Measurements from ENCODE around the gene OCA2. TPM values are rescaled to one million over a fixed set of nuclear protein-coding genes. Genes with fewer than 3 reads are reported as not detected.

Gene OCA2
- total RNA-seq, 2 experiments from 2014 or later, result not detected

- POLR2A ChIA-PET, result no interaction called here
- H3K36me3 Mint-ChIP-seq, result no peaks in the 10 kb centered on the region
- no peak overlapping the region for H3K27ac Mint-ChIP-seq
- no peak overlapping the region for H3K4me3 Mint-ChIP-seq
- DNase-seq, result no peak
- no peaks in the 10 kb centered on the region for H3K4me1 Mint-ChIP-seq
- peaks cover 12% of the 10 kb centered on the region for H3K9me3 Mint-ChIP-seq
- no peak for ATAC-seq (ENCODE audit: low read depth)
- no peaks in the 10 kb centered on the region for H3K27me3 Mint-ChIP-seq
Measured at GRCh38 chr15:27817258-27817657, 281.9 kb downstream of the OCA2 start.

GRCh38 chr15:27816790-27817189 lies 282.3 kb downstream of the OCA2 start:
- Mint-ChIP-seq H3K27ac (no peak overlapping the region), H3K4me1 (no peaks in the 10 kb centered on the region), H3K4me3 (no peak overlapping the region), H3K27me3 (no peaks in the 10 kb centered on the region), H3K36me3 (no peaks in the 10 kb centered on the region), H3K9me3 (peaks cover 12% of the 10 kb centered on the region)
- POLR2A ChIA-PET, result no interaction called here
- ATAC-seq (ENCODE audit: low read depth) (no peak), DNase-seq (no peak)

DNA sequence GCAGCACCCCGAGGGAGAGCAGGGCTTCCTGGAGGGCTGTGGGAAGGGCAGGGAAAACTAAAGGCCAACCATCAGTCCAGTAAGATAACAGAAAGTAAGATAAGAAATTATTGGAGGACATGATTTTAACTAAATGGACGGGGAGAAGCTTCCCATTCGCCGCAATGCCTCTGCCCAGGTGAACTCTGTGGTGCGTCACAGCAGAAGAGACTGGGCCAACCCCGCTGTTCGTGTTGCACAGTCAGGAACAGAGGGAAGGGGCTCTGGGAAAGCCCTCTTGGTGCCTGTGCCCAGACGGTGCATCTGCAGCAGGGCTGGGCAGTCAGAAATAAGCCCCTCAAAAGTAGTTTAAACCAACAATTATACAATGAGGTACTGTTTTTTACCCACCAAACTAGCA lies 284.1 kb downstream of the OCA2 start:
- Mint-ChIP-seq H3K4me3 (no peak overlapping the region), H3K9me3 (peaks cover 14% of the 10 kb centered on the region), H3K4me1 (no peaks in the 10 kb centered on the region), H3K27me3 (no peaks in the 10 kb centered on the region), H3K36me3 (no peaks in the 10 kb centered on the region), H3K27ac (no peak overlapping the region)
- ATAC-seq (ENCODE audit: low read depth) (no peak), DNase-seq (no peak)
- POLR2A ChIA-PET, result no interaction called here

DNA sequence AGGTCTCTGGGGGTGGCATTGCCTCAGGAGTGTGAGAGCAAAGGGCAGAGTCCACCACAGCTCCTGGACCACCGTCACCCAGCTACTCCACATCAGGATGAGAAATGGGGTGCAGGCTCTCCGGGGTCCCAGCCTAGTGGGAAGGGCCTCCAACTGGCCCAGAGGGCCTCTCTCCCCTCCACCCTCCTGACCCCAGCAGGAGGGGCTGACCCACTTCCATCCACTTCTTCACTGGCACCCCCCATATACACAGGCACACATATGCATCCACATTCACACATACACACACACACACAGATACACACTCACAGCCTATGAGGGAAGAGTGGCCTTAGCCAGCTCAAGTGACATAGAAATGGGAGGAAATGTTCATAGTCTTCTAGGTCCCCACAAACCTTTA lies 286.0 kb downstream of the OCA2 start:
- no peak overlapping the region for H3K27ac Mint-ChIP-seq
- no peak overlapping the region for H3K4me3 Mint-ChIP-seq
- POLR2A ChIA-PET, result no interaction called here
- peaks cover 11% of the 10 kb centered on the region for H3K9me3 Mint-ChIP-seq
- H3K36me3 Mint-ChIP-seq, result no peaks in the 10 kb centered on the region
- DNase-seq, result no peak
- no peak for ATAC-seq (ENCODE audit: low read depth)
- H3K27me3 Mint-ChIP-seq, result no peaks in the 10 kb centered on the region
- H3K4me1 Mint-ChIP-seq, result no peaks in the 10 kb centered on the region

GRCh38 chr15:27808182-27808581 lies 290.9 kb downstream of the OCA2 start:
- POLR2A ChIA-PET, result no interaction called here
- ATAC-seq (ENCODE audit: low read depth) (no peak), DNase-seq (no peak)
- Mint-ChIP-seq H3K4me3 (no peak overlapping the region), H3K36me3 (no peaks in the 10 kb centered on the region), H3K4me1 (no peaks in the 10 kb centered on the region), H3K9me3 (peaks cover 9% of the 10 kb centered on the region), H3K27me3 (no peaks in the 10 kb centered on the region), H3K27ac (no peak overlapping the region)

- DNase-seq, result no peak
- Mint-ChIP-seq H3K27me3 (no peaks in the 10 kb centered on the region), H3K9me3 (peaks cover 11% of the 10 kb centered on the region), H3K36me3 (no peaks in the 10 kb centered on the region), H3K27ac (no peak overlapping the region), H3K4me3 (no peak overlapping the region), H3K4me1 (no peaks in the 10 kb centered on the region)
- ATAC-seq (ENCODE audit: low read depth), result no peak
- POLR2A ChIA-PET, result no interaction called here
Measured at GRCh38 chr15:27807335-27807734, 291.8 kb downstream of the OCA2 start.

DNA sequence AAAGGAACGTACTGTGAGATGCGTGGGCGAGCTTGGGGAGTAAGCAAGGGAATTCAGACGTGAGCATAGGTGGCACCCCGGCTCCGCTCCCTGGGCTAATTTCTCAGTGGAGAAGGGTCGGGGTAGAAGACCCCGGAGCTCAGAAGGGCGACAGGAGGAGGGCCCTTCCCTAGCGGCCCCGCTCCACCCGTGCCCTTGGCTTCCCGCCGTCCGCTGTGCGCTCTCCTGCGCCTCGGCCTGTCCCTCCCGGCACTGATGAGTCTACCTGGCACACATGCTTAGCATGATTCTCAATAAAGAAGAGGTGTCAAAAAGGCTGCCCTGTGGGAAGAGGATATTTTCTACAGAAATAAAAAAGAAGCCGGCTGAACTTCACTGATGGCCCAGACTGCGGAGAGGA lies 292.7 kb downstream of the OCA2 start:
- POLR2A ChIA-PET, result no interaction called here
- Mint-ChIP-seq H3K27ac (no peak overlapping the region), H3K9me3 (peaks cover 11% of the 10 kb centered on the region), H3K36me3 (no peaks in the 10 kb centered on the region), H3K4me1 (no peaks in the 10 kb centered on the region), H3K27me3 (no peaks in the 10 kb centered on the region), H3K4me3 (no peak overlapping the region)
- no peak for ATAC-seq (ENCODE audit: low read depth)
- no peak for DNase-seq

DNA sequence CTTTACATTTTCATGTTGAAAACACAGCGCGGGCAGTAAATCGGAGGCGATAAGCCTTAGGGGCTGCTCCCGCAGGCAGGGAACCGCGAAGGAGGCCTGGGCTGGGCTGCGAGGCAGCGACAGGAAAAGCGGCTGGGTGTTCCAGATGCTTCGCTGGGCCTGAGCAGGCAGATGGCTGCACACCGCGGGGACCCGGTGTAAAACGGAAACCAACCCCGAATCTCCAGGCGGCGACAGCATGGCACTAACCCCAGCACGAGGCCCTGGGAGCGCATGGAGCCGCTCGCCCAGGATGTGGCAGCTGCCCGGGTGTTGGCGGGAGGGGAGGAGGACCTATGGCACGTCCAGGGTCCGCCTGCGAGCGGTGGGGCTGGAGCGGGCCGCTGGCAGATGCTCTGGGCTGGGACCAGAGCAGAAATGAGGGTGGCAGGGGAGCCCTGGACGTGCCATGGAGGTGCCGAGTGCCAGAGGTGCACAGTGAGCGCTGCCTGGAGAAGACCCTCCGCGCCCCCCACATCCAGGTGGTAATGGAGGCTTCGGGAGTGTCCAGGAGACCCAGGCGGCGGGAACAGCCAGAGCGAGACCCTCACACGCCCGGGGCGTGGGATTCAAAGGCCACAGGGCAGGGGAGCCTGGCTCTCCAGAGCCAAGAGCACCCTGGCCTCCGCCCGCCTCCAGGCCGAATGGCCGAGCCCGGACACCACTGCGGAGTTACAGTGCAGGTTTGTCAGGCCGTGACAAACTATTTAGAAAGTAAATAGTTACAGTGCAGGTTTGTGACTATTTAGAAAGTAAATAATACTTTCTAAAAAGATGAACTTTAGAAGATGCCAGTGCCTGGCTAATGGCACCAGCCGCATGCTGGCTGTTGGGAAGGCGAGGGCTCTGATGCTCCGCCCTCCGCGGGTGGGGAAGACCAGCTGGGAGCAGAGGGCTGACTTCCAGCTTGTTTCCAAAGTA lies 293.6 kb downstream of the OCA2 start:
- POLR2A ChIA-PET, result no interaction called here
- ATAC-seq (ENCODE audit: low read depth), result no peak
- no peak for DNase-seq
- Mint-ChIP-seq H3K27me3 (no peaks in the 10 kb centered on the region), H3K27ac (no peak overlapping the region), H3K36me3 (no peaks in the 10 kb centered on the region), H3K4me1 (no peaks in the 10 kb centered on the region), H3K4me3 (no peak overlapping the region), H3K9me3 (peaks cover 11% of the 10 kb centered on the region)

DNA sequence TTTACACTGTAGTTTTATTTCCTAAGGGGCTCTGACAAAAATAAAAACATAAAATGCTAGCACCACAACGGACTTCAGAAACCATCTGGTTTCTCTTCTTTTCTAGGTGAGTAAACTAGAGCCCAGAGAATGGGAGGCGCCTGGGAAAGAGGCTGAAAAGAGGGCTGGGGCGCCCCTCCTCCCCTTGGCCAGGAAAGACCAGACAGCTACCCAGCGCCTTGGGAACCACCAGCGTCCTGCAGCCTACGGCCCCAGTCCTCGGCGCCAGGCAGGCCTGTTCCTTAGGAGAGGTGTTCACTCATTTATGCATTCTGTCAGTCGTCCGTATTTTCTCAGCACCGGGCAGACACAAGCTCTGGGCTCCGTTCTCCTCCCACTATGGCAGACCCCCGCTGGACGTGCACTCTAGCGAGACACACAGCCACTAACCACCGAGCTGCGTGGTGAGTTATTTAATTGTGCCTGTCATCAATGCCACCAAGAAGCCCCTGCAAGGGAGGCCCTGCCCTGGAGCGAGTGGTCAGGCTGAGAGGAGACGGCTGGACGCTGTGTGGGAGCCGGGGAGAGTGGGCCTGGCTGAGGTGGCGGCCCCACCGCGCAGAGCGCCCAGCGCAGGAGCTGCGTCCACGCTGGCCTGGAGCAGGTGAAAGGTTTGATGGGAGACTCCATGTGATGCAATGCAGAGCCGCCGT lies 294.4 kb downstream of the OCA2 start:
- H3K27me3 Mint-ChIP-seq, result no peaks in the 10 kb centered on the region
- H3K4me1 Mint-ChIP-seq, result no peaks in the 10 kb centered on the region
- no peak overlapping the region for H3K27ac Mint-ChIP-seq
- ATAC-seq (ENCODE audit: low read depth) (no peak), DNase-seq (no peak)
- POLR2A ChIA-PET, result no interaction called here
- H3K36me3 Mint-ChIP-seq, result no peaks in the 10 kb centered on the region
- H3K4me3 Mint-ChIP-seq, result no peak overlapping the region
- peaks cover 7% of the 10 kb centered on the region for H3K9me3 Mint-ChIP-seq

GRCh38 chr15:27798807-27799206 lies 300.3 kb downstream of the OCA2 start:
- Mint-ChIP-seq H3K36me3 (no peaks in the 10 kb centered on the region), H3K27ac (no peak overlapping the region), H3K4me3 (no peak overlapping the region), H3K4me1 (no peaks in the 10 kb centered on the region), H3K9me3 (peaks cover 2% of the 10 kb centered on the region), H3K27me3 (no peaks in the 10 kb centered on the region)
- ATAC-seq (ENCODE audit: low read depth) (no peak), DNase-seq (no peak)
- POLR2A ChIA-PET, result no interaction called here

DNA sequence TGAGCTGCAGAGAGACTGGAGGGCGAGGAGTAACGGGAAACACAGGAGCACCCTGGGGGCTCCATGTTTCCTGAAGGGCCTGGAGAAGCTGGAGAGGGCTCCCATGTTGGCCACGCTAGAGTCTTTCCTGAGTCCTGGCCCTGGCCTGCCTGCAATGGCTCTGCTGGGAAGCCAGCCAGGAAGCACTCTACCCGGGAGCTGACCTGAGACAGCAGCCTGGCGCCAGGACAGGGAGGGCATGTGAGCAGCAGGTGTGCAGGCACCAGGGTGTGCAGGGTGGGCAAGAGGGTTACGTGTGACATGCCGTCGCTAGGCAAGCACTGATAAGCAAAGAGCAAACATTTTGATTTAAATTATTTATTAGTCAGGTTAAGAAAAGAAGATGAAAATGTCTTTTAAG lies 301.4 kb downstream of the OCA2 start:
- DNase-seq, result no peak
- Mint-ChIP-seq H3K9me3 (peaks cover under 1% of the 10 kb centered on the region), H3K27ac (no peak overlapping the region), H3K36me3 (no peaks in the 10 kb centered on the region), H3K27me3 (no peaks in the 10 kb centered on the region), H3K4me1 (no peaks in the 10 kb centered on the region), H3K4me3 (no peak overlapping the region)
- POLR2A ChIA-PET, result interaction anchor here (0.5 kb wide), 1 partner anchor 1062 kb away, joined by 3 read pairs; no protein-coding TSS in a partner anchor
- no peak for ATAC-seq (ENCODE audit: low read depth)

- POLR2A ChIA-PET, result no interaction called here
- no peak for ATAC-seq (ENCODE audit: low read depth)
- H3K4me3 Mint-ChIP-seq, result no peak overlapping the region
Measured at GRCh38 chr15:27796405-27797320, 302.5 kb downstream of the OCA2 start.

GRCh38 chr15:27792756-27793264 lies 306.3 kb downstream of the OCA2 start:
- no peak overlapping the region for H3K4me3 Mint-ChIP-seq
- H3K27me3 Mint-ChIP-seq, result no peaks in the 10 kb centered on the region
- POLR2A ChIA-PET, result no interaction called here
- H3K36me3 Mint-ChIP-seq, result no peaks in the 10 kb centered on the region
- no peaks in the 10 kb centered on the region for H3K4me1 Mint-ChIP-seq
- no peak overlapping the region for H3K27ac Mint-ChIP-seq
- DNase-seq, result no peak
- no peaks in the 10 kb centered on the region for H3K9me3 Mint-ChIP-seq
- no peak for ATAC-seq (ENCODE audit: low read depth)

More at GRCh38 chr15:27796405-27797320, 302.5 kb downstream of the OCA2 start:
- Mint-ChIP-seq H3K27me3 (no peaks in the 10 kb centered on the region), H3K36me3 (no peaks in the 10 kb centered on the region), H3K9me3 (no peaks in the 10 kb centered on the region), H3K4me1 (no peaks in the 10 kb centered on the region), H3K27ac (no peak overlapping the region)
- DNase-seq, result no peak

Data from activated naive CD8-positive, alpha-beta T cell treated with anti-CD3 and anti-CD28 coated beads, Interleukin-2, amount 10 ng/mL, durations not matched to agents 7 days and 5 days (primary cell).